DND-41 (cell line): ENCODE data around the gene GPATCH3.
"Not testable (repeated sequence)": the region's sequence is repeated elsewhere in the genome, so short reads cannot be mapped to it uniquely, and the experiment has no call there.

Experiments
- ATAC-seq: fragments of 200-7000 bp; cut with Tn5 transposase; 3 replicates; pipeline ENCODE4 v1.9.1; 2021; ENCODE audit warnings: low read depth; ENCODE audit not compliant: insufficient read depth
- DNase-seq: peaks from one replicate; pipeline ENCODE4 v3.0.0-alpha.2; 2020
- H2AFZ ChIP-seq: 2 replicates; pipeline ENCODE4 v1.6.0; 2012; ENCODE audit warnings: low read depth, low read length
- H3K27ac ChIP-seq: 2 replicates; pipeline ENCODE4 v1.5.1; 2012; ENCODE audit warnings: low read length, inconsistent platforms
- H3K27me3 ChIP-seq: fragments of 200-600 bp; sonication (generic); 2 replicates; pipeline ENCODE4 v1.6.0; 2012; ENCODE audit warnings: low read length, mild to moderate bottlenecking, inconsistent platforms; ENCODE audit not compliant: insufficient read depth, poor library complexity
- H3K36me3 ChIP-seq: 2 replicates; pipeline ENCODE4 v1.5.1; 2012; ENCODE audit warnings: low read length, inconsistent platforms; ENCODE audit not compliant: insufficient read depth
- H3K4me1 ChIP-seq: 2 replicates; pipeline ENCODE4 v1.5.1; 2012; ENCODE audit warnings: mild to moderate bottlenecking, low read length; ENCODE audit not compliant: insufficient read depth
- H3K4me2 ChIP-seq: 2 replicates; pipeline ENCODE4 v1.6.0; 2012; ENCODE audit warnings: mild to moderate bottlenecking, moderate library complexity, low read length, inconsistent platforms; ENCODE audit not compliant: insufficient read depth
- H3K4me3 ChIP-seq, 2 experiments: fragments of 200-600 bp in 1 of 2; shearing (Covaris generic) in 1 of 2; 2 replicates each; pipeline ENCODE4 v1.5.1; 2012 to 2016; ENCODE audit warnings: inconsistent platforms in 2 of 2, low read length in 2 of 2, mild to moderate bottlenecking in 2 of 2, low read depth in 1 of 2, moderate library complexity in 1 of 2
- H3K79me2 ChIP-seq: 2 replicates; pipeline ENCODE4 v1.6.0; 2012; ENCODE audit warnings: low read length, inconsistent platforms; ENCODE audit not compliant: insufficient read depth
- H3K9ac ChIP-seq: 2 replicates; pipeline ENCODE4 v1.6.0; 2012; ENCODE audit warnings: low read depth, mild to moderate bottlenecking, inconsistent platforms, low read length, moderate library complexity
- H3K9me3 ChIP-seq: 2 replicates; pipeline ENCODE4 v1.5.1; 2012; ENCODE audit warnings: low read length, moderate library complexity, mild to moderate bottlenecking, inconsistent platforms; ENCODE audit not compliant: insufficient read depth, severe bottlenecking
- H4K20me1 ChIP-seq: 2 replicates; pipeline ENCODE4 v1.6.0; 2012; ENCODE audit warnings: low read length; ENCODE audit not compliant: insufficient read depth
- EZH2 ChIP-seq: IDR thresholded peaks from 3 replicates; pipeline ENCODE4 v1.6.1; 2012; ENCODE audit warnings: borderline replicate concordance, low read depth, mild to moderate bottlenecking, moderate library complexity, low read length, inconsistent platforms; ENCODE audit not compliant: severe bottlenecking
- TF ChIP-seq, protein P1 (sequence below): IDR thresholded peaks from 2 replicates; pipeline ENCODE4 v1.5.1; 2012; ENCODE audit warnings: borderline replicate concordance, low read length, moderate library complexity, mild to moderate bottlenecking; ENCODE audit not compliant: poor library complexity, severe bottlenecking; ENCODE audit errors: extremely low read depth

Gene GPATCH3

DNA sequence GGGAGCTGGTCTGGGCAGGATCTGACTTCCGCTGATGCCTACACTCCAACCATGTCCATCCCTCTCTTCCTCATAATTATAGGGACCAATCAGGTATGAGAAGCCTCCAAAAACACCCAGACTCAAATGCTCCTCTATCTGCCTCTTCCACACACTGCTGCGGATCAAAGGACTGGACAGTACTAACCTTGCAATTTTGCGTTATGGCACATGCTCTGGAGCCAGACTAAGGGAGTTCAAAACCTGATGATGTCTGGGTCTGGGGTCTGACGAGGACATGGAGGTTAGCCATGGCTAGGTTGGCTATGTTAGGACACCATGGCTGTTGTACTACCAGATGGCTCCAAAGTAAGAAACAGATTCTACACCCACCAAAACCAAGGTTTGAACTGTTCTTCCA lies 20.5 kb downstream of the GPATCH3 start:
- Histone ChIP-seq H3K27ac (no peak overlapping the region), H3K9ac (no peak overlapping the region), H3K27me3 (no peaks in the 10 kb centered on the region), H3K36me3 (peaks cover 69% of the 10 kb centered on the region), H3K9me3 (no peaks in the 10 kb centered on the region), H3K4me1 (no peaks in the 10 kb centered on the region), H3K4me2 (no peak overlapping the region), H3K4me3 (no peak overlapping the region), H2AFZ (no peak overlapping the region), H3K79me2 (peaks cover 4% of the 10 kb centered on the region; the same call in 1 of the 2 replicates), H4K20me1 (peaks cover 12% of the 10 kb centered on the region; the same call in 1 of the 2 replicates)
- no peak for TF ChIP-seq EZH2
- TF ChIP-seq, protein P1, sequence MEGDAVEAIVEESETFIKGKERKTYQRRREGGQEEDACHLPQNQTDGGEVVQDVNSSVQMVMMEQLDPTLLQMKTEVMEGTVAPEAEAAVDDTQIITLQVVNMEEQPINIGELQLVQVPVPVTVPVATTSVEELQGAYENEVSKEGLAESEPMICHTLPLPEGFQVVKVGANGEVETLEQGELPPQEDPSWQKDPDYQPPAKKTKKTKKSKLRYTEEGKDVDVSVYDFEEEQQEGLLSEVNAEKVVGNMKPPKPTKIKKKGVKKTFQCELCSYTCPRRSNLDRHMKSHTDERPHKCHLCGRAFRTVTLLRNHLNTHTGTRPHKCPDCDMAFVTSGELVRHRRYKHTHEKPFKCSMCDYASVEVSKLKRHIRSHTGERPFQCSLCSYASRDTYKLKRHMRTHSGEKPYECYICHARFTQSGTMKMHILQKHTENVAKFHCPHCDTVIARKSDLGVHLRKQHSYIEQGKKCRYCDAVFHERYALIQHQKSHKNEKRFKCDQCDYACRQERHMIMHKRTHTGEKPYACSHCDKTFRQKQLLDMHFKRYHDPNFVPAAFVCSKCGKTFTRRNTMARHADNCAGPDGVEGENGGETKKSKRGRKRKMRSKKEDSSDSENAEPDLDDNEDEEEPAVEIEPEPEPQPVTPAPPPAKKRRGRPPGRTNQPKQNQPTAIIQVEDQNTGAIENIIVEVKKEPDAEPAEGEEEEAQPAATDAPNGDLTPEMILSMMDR, result no peak
- ATAC-seq (no peak), DNase-seq (no peak)

DNA sequence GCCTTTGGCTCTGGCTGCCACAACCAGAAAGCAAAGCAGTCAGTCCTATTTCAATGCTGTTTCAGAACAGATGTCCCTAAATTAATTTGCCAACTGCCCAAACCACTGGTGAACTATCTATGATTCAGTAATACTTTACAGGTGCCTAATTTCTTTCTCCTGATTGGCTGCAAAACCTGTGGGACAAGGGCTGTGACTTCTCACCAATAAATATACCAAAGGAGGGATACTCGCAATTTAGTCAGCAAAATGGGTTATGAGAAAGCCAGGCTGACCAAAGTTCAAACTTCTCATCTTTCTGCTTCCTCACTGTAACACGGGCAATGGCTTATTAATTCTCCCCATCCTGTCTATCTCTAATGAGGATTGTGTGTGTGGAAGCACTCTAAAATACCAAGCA lies 22.9 kb downstream of the GPATCH3 start:
- Histone ChIP-seq H3K79me2 (no peaks in the 10 kb centered on the region), H3K9me3 (no peaks in the 10 kb centered on the region), H3K27ac (no peak overlapping the region), H4K20me1 (peaks cover 7% of the 10 kb centered on the region; the same call in 1 of the 2 replicates), H3K4me3 (no peak overlapping the region), H3K4me1 (no peaks in the 10 kb centered on the region), H3K36me3 (peaks cover 45% of the 10 kb centered on the region), H3K4me2 (no peak overlapping the region), H3K9ac (no peak overlapping the region), H2AFZ (no peak overlapping the region), H3K27me3 (no peaks in the 10 kb centered on the region)
- no peak for ATAC-seq
- DNase-seq, result no peak
- TF ChIP-seq, protein P1, result no peak
- no peak for TF ChIP-seq EZH2

DNA sequence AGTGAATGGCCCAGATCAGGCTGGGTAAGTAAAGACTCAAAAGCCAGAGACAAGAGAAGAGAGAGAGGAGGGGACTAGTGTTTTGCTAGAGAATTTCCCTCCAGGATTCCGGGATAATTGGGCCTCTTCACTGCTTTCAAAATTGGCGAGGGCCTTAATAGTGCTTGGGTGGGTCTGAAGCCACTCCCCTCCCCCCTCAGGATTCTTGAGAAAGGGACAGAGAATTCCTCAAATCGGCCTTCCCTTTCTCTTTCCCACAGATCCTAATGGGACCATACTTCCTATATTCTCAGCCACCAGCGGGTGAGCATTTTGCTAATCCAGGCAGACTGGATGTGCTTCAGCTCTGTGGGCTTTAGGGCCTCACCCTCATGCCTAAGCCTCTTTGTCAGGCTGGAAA lies 25.4 kb downstream of the GPATCH3 start:
- Histone ChIP-seq H3K36me3 (peaks cover 24% of the 10 kb centered on the region), H3K27me3 (no peaks in the 10 kb centered on the region), H4K20me1 (0 out of 2 replicates have a peak, but pooled peaks cover 3% of the 10 kb centered on the region), H3K4me1 (no peaks in the 10 kb centered on the region), H3K4me2 (no peak overlapping the region), H3K27ac (no peak overlapping the region), H2AFZ (no peak overlapping the region), H3K9me3 (no peaks in the 10 kb centered on the region), H3K9ac (no peak overlapping the region), H3K4me3 (no peak overlapping the region), H3K79me2 (no peaks in the 10 kb centered on the region)
- no peak for ATAC-seq
- no peak for DNase-seq
- TF ChIP-seq, protein P1, result no peak
- no peak for TF ChIP-seq EZH2

DNA sequence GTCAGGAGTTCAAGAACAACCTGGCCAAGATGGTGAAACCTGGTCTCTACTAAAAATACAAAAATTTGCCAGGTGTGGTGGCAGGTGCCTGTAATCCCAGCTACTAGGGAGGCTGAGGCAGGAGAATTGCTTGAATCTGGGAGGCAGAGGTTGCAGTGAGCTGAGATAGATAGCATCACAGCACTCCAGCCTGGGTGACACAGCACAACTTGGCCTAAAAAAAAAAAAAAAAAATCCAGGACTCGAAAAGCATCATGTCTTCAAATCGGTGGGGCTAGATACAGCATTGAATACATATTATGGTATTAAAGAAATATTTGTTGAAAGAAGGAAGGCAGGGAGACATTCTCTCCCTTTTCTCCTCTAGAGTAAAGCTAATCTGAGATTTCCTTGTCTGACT lies 27.2 kb downstream of the GPATCH3 start:
- H3K4me3 ChIP-seq, H3K9me3 ChIP-seq, DNase-seq, H4K20me1 ChIP-seq, H3K4me2 ChIP-seq, H3K27ac ChIP-seq, H3K79me2 ChIP-seq, H3K4me1 ChIP-seq, ATAC-seq, H2AFZ ChIP-seq, H3K9ac ChIP-seq, H3K27me3 ChIP-seq: not testable (repeated sequence)
- H3K36me3 ChIP-seq, result peaks cover 16% of the 10 kb centered on the region
